A549 (cell line): ENCODE measurements around the gene PHF23.

Experiments
- BHLHE40 ChIP-seq: IDR thresholded peaks from 2 replicates; pipeline ENCODE4 v1.6.1; 2012; ENCODE audit warnings: low read depth, low read length, inconsistent platforms
- CTCF ChIP-seq: fragments of >200 bp; sonication (Bioruptor Twin); formaldehyde crosslinking; IDR thresholded peaks from 3 replicates; pipeline ENCODE4 v1.5.1; 2016
- EP300 ChIP-seq, 2 experiments: fragments of >200 bp; sonication (Bioruptor Twin); formaldehyde crosslinking; IDR thresholded peaks; 2 replicates in 1 of 2; 3 replicates in 1 of 2; pipeline ENCODE4 v1.6.1; 2016 to 2017
- KDM5A ChIP-seq: fragments of 200-600 bp; sonication (generic); IDR thresholded peaks from 2 replicates; pipeline ENCODE4 v1.6.1; 2016; ENCODE audit warnings: antibody characterized with exemption, mild to moderate bottlenecking
- MYC ChIP-seq: IDR thresholded peaks from 2 replicates; pipeline ENCODE4 v1.6.1; 2012; ENCODE audit warnings: mild to moderate bottlenecking, inconsistent platforms, low read length, improper control_type of control experiment, borderline replicate concordance
- POLR2A ChIP-seq: IDR thresholded peaks from 2 replicates; pipeline ENCODE4 v1.6.1; 2012; ENCODE audit warnings: mild to moderate bottlenecking, low read length
- TP53 ChIP-seq: fragments of 250-450 bp; sonication (Bioruptor Pico); IDR thresholded peaks from 2 replicates; pipeline ENCODE4 v1.5.0; 2021; ENCODE audit warnings: mild to moderate bottlenecking, moderate library complexity
- ZFP36 ChIP-seq: fragments of 450-650 bp; IDR thresholded peaks from 2 replicates; pipeline ENCODE4 v1.6.1; 2014; ENCODE audit warnings: borderline replicate concordance; ENCODE audit not compliant: partially characterized antibody
- TF ChIP-seq, protein P1 (sequence below): fragments of 200-600 bp; sonication (generic); IDR thresholded peaks from 2 replicates; pipeline ENCODE4 v1.6.1; 2016; ENCODE audit warnings: antibody characterized with exemption, mild to moderate bottlenecking, moderate library complexity
- TF ChIP-seq, protein P2 (sequence below): fragments of 450-650 bp; IDR thresholded peaks from 2 replicates; pipeline ENCODE4 v1.6.1; 2014; ENCODE audit warnings: antibody characterized with exemption

- TF ChIP-seq CTCF (no peak), BHLHE40 (no peak), TP53 (CRISPR knock-in tag) (peak; percentile 42), ZFP36 (no peak), EP300 (IDR thresholded peaks at IDR 0.05) (no peak), KDM5A (no peak), POLR2A (peak; percentile 88), MYC (no peak)
- TF ChIP-seq, protein P1, sequence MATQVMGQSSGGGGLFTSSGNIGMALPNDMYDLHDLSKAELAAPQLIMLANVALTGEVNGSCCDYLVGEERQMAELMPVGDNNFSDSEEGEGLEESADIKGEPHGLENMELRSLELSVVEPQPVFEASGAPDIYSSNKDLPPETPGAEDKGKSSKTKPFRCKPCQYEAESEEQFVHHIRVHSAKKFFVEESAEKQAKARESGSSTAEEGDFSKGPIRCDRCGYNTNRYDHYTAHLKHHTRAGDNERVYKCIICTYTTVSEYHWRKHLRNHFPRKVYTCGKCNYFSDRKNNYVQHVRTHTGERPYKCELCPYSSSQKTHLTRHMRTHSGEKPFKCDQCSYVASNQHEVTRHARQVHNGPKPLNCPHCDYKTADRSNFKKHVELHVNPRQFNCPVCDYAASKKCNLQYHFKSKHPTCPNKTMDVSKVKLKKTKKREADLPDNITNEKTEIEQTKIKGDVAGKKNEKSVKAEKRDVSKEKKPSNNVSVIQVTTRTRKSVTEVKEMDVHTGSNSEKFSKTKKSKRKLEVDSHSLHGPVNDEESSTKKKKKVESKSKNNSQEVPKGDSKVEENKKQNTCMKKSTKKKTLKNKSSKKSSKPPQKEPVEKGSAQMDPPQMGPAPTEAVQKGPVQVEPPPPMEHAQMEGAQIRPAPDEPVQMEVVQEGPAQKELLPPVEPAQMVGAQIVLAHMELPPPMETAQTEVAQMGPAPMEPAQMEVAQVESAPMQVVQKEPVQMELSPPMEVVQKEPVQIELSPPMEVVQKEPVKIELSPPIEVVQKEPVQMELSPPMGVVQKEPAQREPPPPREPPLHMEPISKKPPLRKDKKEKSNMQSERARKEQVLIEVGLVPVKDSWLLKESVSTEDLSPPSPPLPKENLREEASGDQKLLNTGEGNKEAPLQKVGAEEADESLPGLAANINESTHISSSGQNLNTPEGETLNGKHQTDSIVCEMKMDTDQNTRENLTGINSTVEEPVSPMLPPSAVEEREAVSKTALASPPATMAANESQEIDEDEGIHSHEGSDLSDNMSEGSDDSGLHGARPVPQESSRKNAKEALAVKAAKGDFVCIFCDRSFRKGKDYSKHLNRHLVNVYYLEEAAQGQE = 0 out of 2 replicates have a peak, but pooled peaks have one; percentile 12
- TF ChIP-seq, protein P2, sequence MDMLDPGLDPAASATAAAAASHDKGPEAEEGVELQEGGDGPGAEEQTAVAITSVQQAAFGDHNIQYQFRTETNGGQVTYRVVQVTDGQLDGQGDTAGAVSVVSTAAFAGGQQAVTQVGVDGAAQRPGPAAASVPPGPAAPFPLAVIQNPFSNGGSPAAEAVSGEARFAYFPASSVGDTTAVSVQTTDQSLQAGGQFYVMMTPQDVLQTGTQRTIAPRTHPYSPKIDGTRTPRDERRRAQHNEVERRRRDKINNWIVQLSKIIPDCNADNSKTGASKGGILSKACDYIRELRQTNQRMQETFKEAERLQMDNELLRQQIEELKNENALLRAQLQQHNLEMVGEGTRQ = no peak
Measured at GRCh38 chr17:7219812-7220592, 19.3 kb downstream of the PHF23 start, which contains the start of the genes ACADVL and DLG4.
